ENCODE results near the gene YBEY. TPM values are rescaled to one million over a fixed set of nuclear protein-coding genes. Genes with fewer than 3 reads are reported as not detected.

The YBEY gene
- total and polyA plus RNA-seq, 2 of the 13 experiments (the other 11 are each of a cell fraction or from before 2014, with no cell fraction given): 6.5 to 8.9 TPM

GRCh38 chr21:46323710-46324389 lies 37.7 kb downstream of the YBEY start, which contains the start of the genes C21orf58 and PCNT (continued):
- TF ChIP-seq, protein P1, sequence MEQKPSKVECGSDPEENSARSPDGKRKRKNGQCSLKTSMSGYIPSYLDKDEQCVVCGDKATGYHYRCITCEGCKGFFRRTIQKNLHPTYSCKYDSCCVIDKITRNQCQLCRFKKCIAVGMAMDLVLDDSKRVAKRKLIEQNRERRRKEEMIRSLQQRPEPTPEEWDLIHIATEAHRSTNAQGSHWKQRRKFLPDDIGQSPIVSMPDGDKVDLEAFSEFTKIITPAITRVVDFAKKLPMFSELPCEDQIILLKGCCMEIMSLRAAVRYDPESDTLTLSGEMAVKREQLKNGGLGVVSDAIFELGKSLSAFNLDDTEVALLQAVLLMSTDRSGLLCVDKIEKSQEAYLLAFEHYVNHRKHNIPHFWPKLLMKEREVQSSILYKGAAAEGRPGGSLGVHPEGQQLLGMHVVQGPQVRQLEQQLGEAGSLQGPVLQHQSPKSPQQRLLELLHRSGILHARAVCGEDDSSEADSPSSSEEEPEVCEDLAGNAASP (CRISPR knock-in tag; IDR thresholded peaks at IDR 0.05; ENCODE audit: borderline replicate concordance): no peak; the same call in 1 of the 2 replicates
- TF ChIP-seq, protein P2, sequence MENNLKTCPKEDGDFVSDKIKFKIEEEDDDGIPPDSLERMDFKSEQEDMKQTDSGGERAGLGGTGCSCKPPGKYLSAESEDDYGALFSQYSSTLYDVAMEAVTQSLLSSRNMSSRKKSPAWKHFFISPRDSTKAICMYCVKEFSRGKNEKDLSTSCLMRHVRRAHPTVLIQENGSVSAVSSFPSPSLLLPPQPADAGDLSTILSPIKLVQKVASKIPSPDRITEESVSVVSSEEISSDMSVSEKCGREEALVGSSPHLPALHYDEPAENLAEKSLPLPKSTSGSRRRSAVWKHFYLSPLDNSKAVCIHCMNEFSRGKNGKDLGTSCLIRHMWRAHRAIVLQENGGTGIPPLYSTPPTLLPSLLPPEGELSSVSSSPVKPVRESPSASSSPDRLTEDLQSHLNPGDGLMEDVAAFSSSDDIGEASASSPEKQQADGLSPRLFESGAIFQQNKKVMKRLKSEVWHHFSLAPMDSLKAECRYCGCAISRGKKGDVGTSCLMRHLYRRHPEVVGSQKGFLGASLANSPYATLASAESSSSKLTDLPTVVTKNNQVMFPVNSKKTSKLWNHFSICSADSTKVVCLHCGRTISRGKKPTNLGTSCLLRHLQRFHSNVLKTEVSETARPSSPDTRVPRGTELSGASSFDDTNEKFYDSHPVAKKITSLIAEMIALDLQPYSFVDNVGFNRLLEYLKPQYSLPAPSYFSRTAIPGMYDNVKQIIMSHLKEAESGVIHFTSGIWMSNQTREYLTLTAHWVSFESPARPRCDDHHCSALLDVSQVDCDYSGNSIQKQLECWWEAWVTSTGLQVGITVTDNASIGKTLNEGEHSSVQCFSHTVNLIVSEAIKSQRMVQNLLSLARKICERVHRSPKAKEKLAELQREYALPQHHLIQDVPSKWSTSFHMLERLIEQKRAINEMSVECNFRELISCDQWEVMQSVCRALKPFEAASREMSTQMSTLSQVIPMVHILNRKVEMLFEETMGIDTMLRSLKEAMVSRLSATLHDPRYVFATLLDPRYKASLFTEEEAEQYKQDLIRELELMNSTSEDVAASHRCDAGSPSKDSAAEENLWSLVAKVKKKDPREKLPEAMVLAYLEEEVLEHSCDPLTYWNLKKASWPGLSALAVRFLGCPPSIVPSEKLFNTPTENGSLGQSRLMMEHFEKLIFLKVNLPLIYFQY (CRISPR knock-in tag; IDR thresholded peaks at IDR 0.05; ENCODE audit: borderline replicate concordance): no peak; the same call in 1 of the 2 replicates
- no peak for TF ChIP-seq RFXAP (CRISPR knock-in tag; IDR thresholded peaks at IDR 0.05; ENCODE audit: borderline replicate concordance)
- TF ChIP-seq ZNF138 (CRISPR knock-in tag; IDR thresholded peaks at IDR 0.05; ENCODE audit: low read depth): no peak
- TF ChIP-seq, protein P3, sequence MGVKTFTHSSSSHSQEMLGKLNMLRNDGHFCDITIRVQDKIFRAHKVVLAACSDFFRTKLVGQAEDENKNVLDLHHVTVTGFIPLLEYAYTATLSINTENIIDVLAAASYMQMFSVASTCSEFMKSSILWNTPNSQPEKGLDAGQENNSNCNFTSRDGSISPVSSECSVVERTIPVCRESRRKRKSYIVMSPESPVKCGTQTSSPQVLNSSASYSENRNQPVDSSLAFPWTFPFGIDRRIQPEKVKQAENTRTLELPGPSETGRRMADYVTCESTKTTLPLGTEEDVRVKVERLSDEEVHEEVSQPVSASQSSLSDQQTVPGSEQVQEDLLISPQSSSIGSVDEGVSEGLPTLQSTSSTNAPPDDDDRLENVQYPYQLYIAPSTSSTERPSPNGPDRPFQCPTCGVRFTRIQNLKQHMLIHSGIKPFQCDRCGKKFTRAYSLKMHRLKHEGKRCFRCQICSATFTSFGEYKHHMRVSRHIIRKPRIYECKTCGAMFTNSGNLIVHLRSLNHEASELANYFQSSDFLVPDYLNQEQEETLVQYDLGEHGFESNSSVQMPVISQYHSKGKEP (CRISPR knock-in tag; IDR thresholded peaks at IDR 0.05): no peak
- 0 out of 2 replicates have a peak, but pooled peaks have one; percentile 44 for TF ChIP-seq IRX3 (CRISPR knock-in tag; IDR thresholded peaks at IDR 0.05; ENCODE audit: borderline replicate concordance, low read depth)
- TF ChIP-seq ZNF468 (CRISPR knock-in tag; IDR thresholded peaks at IDR 0.05): no peak
- TF ChIP-seq MED1 (CRISPR knock-in tag; IDR thresholded peaks at IDR 0.05): no peak
- no peak for TF ChIP-seq ZNF562 (CRISPR knock-in tag; IDR thresholded peaks at IDR 0.05; ENCODE audit: borderline replicate concordance)
- TF ChIP-seq MEIS1 (CRISPR knock-in tag; IDR thresholded peaks at IDR 0.05; ENCODE audit: borderline replicate concordance): no peak
- no peak for TF ChIP-seq HMG20A (CRISPR knock-in tag; IDR thresholded peaks at IDR 0.05; ENCODE audit: borderline replicate concordance)
- TF ChIP-seq, protein P4, sequence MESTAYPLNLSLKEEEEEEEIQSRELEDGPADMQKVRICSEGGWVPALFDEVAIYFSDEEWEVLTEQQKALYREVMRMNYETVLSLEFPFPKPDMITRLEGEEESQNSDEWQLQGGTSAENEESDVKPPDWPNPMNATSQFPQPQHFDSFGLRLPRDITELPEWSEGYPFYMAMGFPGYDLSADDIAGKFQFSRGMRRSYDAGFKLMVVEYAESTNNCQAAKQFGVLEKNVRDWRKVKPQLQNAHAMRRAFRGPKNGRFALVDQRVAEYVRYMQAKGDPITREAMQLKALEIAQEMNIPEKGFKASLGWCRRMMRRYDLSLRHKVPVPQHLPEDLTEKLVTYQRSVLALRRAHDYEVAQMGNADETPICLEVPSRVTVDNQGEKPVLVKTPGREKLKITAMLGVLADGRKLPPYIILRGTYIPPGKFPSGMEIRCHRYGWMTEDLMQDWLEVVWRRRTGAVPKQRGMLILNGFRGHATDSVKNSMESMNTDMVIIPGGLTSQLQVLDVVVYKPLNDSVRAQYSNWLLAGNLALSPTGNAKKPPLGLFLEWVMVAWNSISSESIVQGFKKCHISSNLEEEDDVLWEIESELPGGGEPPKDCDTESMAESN (CRISPR knock-in tag; conservative IDR thresholded peaks at IDR 0.05): peak; percentile 89
- no peak for TF ChIP-seq CEBPB (IDR thresholded peaks at IDR 0.05; ENCODE audit: borderline replicate concordance, low read depth, low read length)
- peak; percentile 92 for TF ChIP-seq BORCS8-MEF2B (CRISPR knock-in tag; IDR thresholded peaks at IDR 0.05)
- TF ChIP-seq, protein P5, sequence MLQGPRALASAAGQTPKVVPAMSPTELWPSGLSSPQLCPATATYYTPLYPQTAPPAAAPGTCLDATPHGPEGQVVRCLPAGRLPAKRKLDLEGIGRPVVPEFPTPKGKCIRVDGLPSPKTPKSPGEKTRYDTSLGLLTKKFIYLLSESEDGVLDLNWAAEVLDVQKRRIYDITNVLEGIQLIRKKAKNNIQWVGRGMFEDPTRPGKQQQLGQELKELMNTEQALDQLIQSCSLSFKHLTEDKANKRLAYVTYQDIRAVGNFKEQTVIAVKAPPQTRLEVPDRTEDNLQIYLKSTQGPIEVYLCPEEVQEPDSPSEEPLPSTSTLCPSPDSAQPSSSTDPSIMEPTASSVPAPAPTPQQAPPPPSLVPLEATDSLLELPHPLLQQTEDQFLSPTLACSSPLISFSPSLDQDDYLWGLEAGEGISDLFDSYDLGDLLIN (CRISPR knock-in tag; IDR thresholded peaks at IDR 0.05; ENCODE audit: borderline replicate concordance): peak; percentile 96; the same call in 1 of the 2 replicates
